HG02642 (cell line): ENCODE data around the gene RPGRIP1L.
"Not testable (repeated sequence)": the region's sequence is repeated elsewhere in the genome, so short reads cannot be mapped to it uniquely, and the experiment has no call there.

Experiments
- ATAC-seq: cut with Tn5 transposase; IDR thresholded peaks from one replicate; pipeline ENCODE4 v1.9.1; 2021; ENCODE audit warnings: mild to moderate bottlenecking; ENCODE audit not compliant: unreplicated experiment, poor library complexity

The RPGRIP1L gene

GRCh38 chr16:53713403-53714204 is 9.9 kb upstream of the RPGRIP1L start:
- no peak for ATAC-seq

- ATAC-seq = no peak
These were observed 8.4 kb upstream of the RPGRIP1L start for GRCh38 chr16:53712065-53712464.

GRCh38 chr16:53711390-53711789 is 7.7 kb upstream of the RPGRIP1L start:
- ATAC-seq = no peak

GRCh38 chr16:53708490-53708889 is 4.8 kb upstream of the RPGRIP1L start:
- ATAC-seq = no peak

GRCh38 chr16:53707671-53708070 is 4.0 kb upstream of the RPGRIP1L start:
- ATAC-seq = no peak

GRCh38 chr16:53704445-53704813 is 770 bp upstream of the RPGRIP1L start:
- no peak for ATAC-seq

GRCh38 chr16:53698271-53698670 is 5.4 kb downstream of the RPGRIP1L start:
- ATAC-seq = not testable (repeated sequence)

- ATAC-seq = no peak
These were observed 8.6 kb downstream of the RPGRIP1L start for GRCh38 chr16:53695070-53695469.

GRCh38 chr16:53693320-53693719 is 10.3 kb downstream of the RPGRIP1L start:
- no peak for ATAC-seq

GRCh38 chr16:53692146-53692545 is 11.5 kb downstream of the RPGRIP1L start:
- no peak for ATAC-seq

GRCh38 chr16:53690771-53691170 is 12.9 kb downstream of the RPGRIP1L start:
- ATAC-seq = no peak

GRCh38 chr16:53689636-53690035 is 14.0 kb downstream of the RPGRIP1L start:
- no peak for ATAC-seq

GRCh38 chr16:53686710-53687109 is 16.9 kb downstream of the RPGRIP1L start:
- no peak for ATAC-seq

GRCh38 chr16:53685334-53685733 is 18.3 kb downstream of the RPGRIP1L start:
- ATAC-seq = not testable (repeated sequence)

GRCh38 chr16:53681354-53681753 is 22.3 kb downstream of the RPGRIP1L start:
- ATAC-seq = no peak

GRCh38 chr16:53680756-53681155 is 22.9 kb downstream of the RPGRIP1L start:
- ATAC-seq = no peak

- no peak for ATAC-seq
These were observed 24.8 kb downstream of the RPGRIP1L start for GRCh38 chr16:53678756-53679343.

- ATAC-seq = no peak
These were observed 25.5 kb downstream of the RPGRIP1L start for GRCh38 chr16:53678155-53678554.

GRCh38 chr16:53673189-53673588 is 30.5 kb downstream of the RPGRIP1L start:
- no peak for ATAC-seq

GRCh38 chr16:53672461-53672860 is 31.2 kb downstream of the RPGRIP1L start:
- no peak for ATAC-seq

- ATAC-seq = no peak
These were observed 34.8 kb downstream of the RPGRIP1L start for GRCh38 chr16:53668869-53669268.
